Activated CD8-positive, alpha-beta memory T cell treated with anti-CD3 and anti-CD28 coated beads, Interleukin-2, amount 10 ng/mL, durations not matched to agents 7 days and 5 days (primary cell): Measurements from ENCODE around the gene MACROD2. TPM values are rescaled to one million over a fixed set of nuclear protein-coding genes. Genes with fewer than 3 reads are reported as not detected.

Experiments used
- ATAC-seq: fragments of 150-1000 bp; cut with Tn5 transposase; one replicate; pipeline ENCODE4 v1.10.0; 2021; ENCODE audit warnings: moderate library complexity
- CTCF ChIA-PET: fragments of 350-600 bp; sonication (Branson Sonifier 250); formaldehyde crosslinking; loops from one replicate; lab custom pipeline; 2021; ENCODE audit warnings: antibody characterized with exemption; lab: Charles Lee
- DNase-seq: peaks from one replicate; pipeline ENCODE4 v3.0.0-alpha.2; 2020
- H3K27ac Mint-ChIP-seq: one replicate; pipeline ENCODE4 v1.8.0; 2021; ENCODE audit warnings: mild to moderate bottlenecking, mixed read lengths
- H3K27me3 Mint-ChIP-seq: one replicate; pipeline ENCODE4 v1.8.0; 2021; ENCODE audit warnings: mixed read lengths
- H3K36me3 Mint-ChIP-seq: one replicate; pipeline ENCODE4 v1.8.0; 2021; ENCODE audit warnings: mild to moderate bottlenecking, mixed read lengths
- H3K4me1 Mint-ChIP-seq: one replicate; pipeline ENCODE4 v1.8.0; 2021; ENCODE audit warnings: mixed read lengths
- H3K4me3 Mint-ChIP-seq: one replicate; pipeline ENCODE4 v1.8.0; 2021; ENCODE audit warnings: mild to moderate bottlenecking, moderate library complexity, mixed read lengths
- H3K9me3 Mint-ChIP-seq: one replicate; pipeline ENCODE4 v1.8.0; 2022; ENCODE audit warnings: low read depth, mixed read lengths
- total RNA-seq, 2 experiments: library from RNA; stranded (reverse); gene quantifications; one replicate each; pipeline ENCODE4 v1.2.3, GENCODE V29; 2021

Gene MACROD2
- total RNA-seq, 2 experiments from 2014 or later = not detected

DNA sequence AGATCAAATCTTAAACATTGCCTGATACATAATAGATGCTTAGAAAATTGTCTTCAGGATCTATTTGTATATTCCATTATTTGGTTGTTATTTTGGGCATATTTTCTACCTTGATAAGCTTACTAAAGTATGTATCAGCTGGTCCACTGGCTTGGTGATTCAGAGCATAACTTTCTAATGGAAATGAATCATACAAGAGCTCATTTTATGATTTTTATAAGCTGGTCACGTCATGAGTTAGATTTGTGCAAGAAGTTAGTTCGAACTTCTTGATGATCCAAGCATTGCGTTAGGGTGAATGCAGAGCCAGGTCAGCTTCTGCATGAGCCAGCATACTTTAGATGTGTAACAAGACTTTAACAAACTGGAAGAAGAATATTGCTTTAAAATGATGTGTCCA, 486.5 kb downstream of the MACROD2 start:
- Mint-ChIP-seq H3K4me3 (no peak overlapping the region), H3K36me3 (no peaks in the 10 kb centered on the region)
- CTCF ChIA-PET = no interaction called here

GRCh38 chr20:14488212-14488611, 492.9 kb downstream of the MACROD2 start:
- H3K27me3 Mint-ChIP-seq = no peaks in the 10 kb centered on the region
- peaks cover 12% of the 10 kb centered on the region for H3K9me3 Mint-ChIP-seq
- CTCF ChIA-PET = no interaction called here
- H3K4me1 Mint-ChIP-seq = no peaks in the 10 kb centered on the region
- no peak overlapping the region for H3K27ac Mint-ChIP-seq
- ATAC-seq (no peak), DNase-seq (no peak)
- no peaks in the 10 kb centered on the region for H3K36me3 Mint-ChIP-seq
- H3K4me3 Mint-ChIP-seq = no peak overlapping the region

More for the DNA sequence above, 486.5 kb downstream of the MACROD2 start:
- ATAC-seq (no peak), DNase-seq (no peak)
- Mint-ChIP-seq H3K4me1 (no peaks in the 10 kb centered on the region), H3K27ac (no peak overlapping the region), H3K9me3 (peaks cover 12% of the 10 kb centered on the region), H3K27me3 (no peaks in the 10 kb centered on the region)

DNA sequence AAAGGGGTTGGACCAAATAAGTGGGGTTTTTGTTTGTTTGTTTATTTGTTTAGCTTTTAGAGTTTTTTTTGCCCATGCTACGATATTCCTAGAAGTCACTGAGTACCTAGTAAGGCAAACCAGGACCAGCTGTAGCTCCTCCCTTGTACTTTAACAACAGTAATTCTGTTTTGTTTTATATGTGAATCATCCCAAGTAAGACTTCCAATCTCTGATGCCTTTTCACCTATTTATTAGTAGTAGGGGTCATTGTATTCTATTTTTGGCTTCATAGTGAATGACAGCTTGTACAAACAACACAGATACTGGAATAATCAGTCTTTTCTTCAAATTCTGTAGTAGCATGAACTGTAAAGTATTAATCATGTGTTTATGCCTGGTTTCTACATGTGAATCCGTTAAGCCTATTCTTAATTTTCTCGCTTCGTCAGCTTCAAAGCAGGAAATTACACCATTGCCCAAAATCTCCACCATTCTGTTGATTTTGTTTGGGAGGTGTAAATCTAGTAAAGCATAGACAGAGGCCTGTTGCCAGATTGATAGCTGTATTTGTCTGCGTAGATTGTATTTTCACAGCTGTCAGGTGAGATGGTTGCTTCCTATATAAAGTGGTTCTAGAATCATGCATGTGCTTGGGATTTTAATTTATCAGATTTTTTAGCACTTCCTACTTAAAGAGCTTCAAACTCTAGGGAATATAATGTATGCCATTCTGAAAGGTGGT, 493.6 kb downstream of the MACROD2 start:
- ATAC-seq (no peak), DNase-seq (no peak)
- H3K36me3 Mint-ChIP-seq = no peaks in the 10 kb centered on the region
- H3K4me1 Mint-ChIP-seq = no peaks in the 10 kb centered on the region
- H3K27ac Mint-ChIP-seq = no peak overlapping the region
- H3K4me3 Mint-ChIP-seq = no peak overlapping the region
- peaks cover 12% of the 10 kb centered on the region for H3K9me3 Mint-ChIP-seq
- H3K27me3 Mint-ChIP-seq = no peaks in the 10 kb centered on the region
- CTCF ChIA-PET = no interaction called here

GRCh38 chr20:14489544-14489943, 494.2 kb downstream of the MACROD2 start:
- DNase-seq = no peak
- Mint-ChIP-seq H3K4me1 (no peaks in the 10 kb centered on the region), H3K4me3 (no peak overlapping the region), H3K9me3 (peaks cover 10% of the 10 kb centered on the region), H3K27me3 (no peaks in the 10 kb centered on the region), H3K27ac (no peak overlapping the region), H3K36me3 (no peaks in the 10 kb centered on the region)
- no peak for ATAC-seq
- CTCF ChIA-PET = no interaction called here

- no peak overlapping the region for H3K27ac Mint-ChIP-seq
- CTCF ChIA-PET = no interaction called here
These were observed 496.1 kb downstream of the MACROD2 start for GRCh38 chr20:14491436-14491835.

GRCh38 chr20:14493408-14493807, 498.1 kb downstream of the MACROD2 start:
- Mint-ChIP-seq H3K9me3 (peaks cover 5% of the 10 kb centered on the region), H3K27ac (no peak overlapping the region), H3K27me3 (no peaks in the 10 kb centered on the region), H3K4me3 (no peak overlapping the region), H3K36me3 (no peaks in the 10 kb centered on the region), H3K4me1 (no peaks in the 10 kb centered on the region)
- DNase-seq (no peak), ATAC-seq (no peak)
- CTCF ChIA-PET = no interaction called here

More at GRCh38 chr20:14491436-14491835, 496.1 kb downstream of the MACROD2 start:
- H3K4me1 Mint-ChIP-seq = no peaks in the 10 kb centered on the region
- H3K36me3 Mint-ChIP-seq = no peaks in the 10 kb centered on the region
- no peaks in the 10 kb centered on the region for H3K27me3 Mint-ChIP-seq
- peaks cover 2% of the 10 kb centered on the region for H3K9me3 Mint-ChIP-seq
- no peak overlapping the region for H3K4me3 Mint-ChIP-seq
- no peak for ATAC-seq
- DNase-seq = no peak

- Mint-ChIP-seq H3K36me3 (no peaks in the 10 kb centered on the region), H3K27ac (no peak overlapping the region), H3K4me3 (no peak overlapping the region), H3K27me3 (no peaks in the 10 kb centered on the region), H3K4me1 (no peaks in the 10 kb centered on the region), H3K9me3 (peaks cover 5% of the 10 kb centered on the region)
- CTCF ChIA-PET = no interaction called here
- no peak for ATAC-seq
- DNase-seq = no peak
These were observed 499.0 kb downstream of the MACROD2 start for GRCh38 chr20:14494355-14494754.

GRCh38 chr20:14495066-14495465, 499.8 kb downstream of the MACROD2 start:
- no peaks in the 10 kb centered on the region for H3K4me1 Mint-ChIP-seq
- no peak for ATAC-seq
- H3K4me3 Mint-ChIP-seq = no peak overlapping the region
- H3K9me3 Mint-ChIP-seq = peaks cover 6% of the 10 kb centered on the region
- no peak for DNase-seq
- CTCF ChIA-PET = no interaction called here
- H3K27ac Mint-ChIP-seq = no peak overlapping the region
- H3K36me3 Mint-ChIP-seq = no peaks in the 10 kb centered on the region
- no peaks in the 10 kb centered on the region for H3K27me3 Mint-ChIP-seq

- no peaks in the 10 kb centered on the region for H3K36me3 Mint-ChIP-seq
- no peaks in the 10 kb centered on the region for H3K4me1 Mint-ChIP-seq
- no peak for DNase-seq
- no peak for ATAC-seq
- peaks cover 11% of the 10 kb centered on the region for H3K9me3 Mint-ChIP-seq
- no peak overlapping the region for H3K4me3 Mint-ChIP-seq
- H3K27ac Mint-ChIP-seq = no peak overlapping the region
- CTCF ChIA-PET = no interaction called here
- H3K27me3 Mint-ChIP-seq = no peaks in the 10 kb centered on the region
These were observed 501.7 kb downstream of the MACROD2 start for GRCh38 chr20:14497004-14497403.

- CTCF ChIA-PET = no interaction called here
- Mint-ChIP-seq H3K4me1 (no peaks in the 10 kb centered on the region), H3K27me3 (no peaks in the 10 kb centered on the region)
These were observed 503.5 kb downstream of the MACROD2 start for GRCh38 chr20:14498772-14499171.

DNA sequence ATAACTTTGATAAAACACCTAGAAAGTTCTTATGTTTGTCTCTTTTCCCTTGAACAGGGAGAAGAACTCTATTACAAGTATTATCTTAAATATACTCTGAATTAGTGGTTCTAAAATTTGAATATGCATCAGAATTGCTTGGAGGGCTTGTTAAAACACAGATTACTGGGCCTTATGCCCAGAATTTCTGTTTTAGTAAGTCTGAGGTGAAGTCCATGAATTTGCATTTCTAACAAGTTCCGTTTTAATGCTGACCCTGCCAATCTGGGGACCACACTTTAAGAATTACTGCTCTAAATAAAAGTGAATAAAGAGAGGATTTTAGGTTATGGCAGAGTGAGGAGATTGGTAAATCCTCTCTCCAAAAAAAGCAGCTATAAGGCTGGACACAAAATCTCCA, 510.2 kb downstream of the MACROD2 start:
- ATAC-seq (no peak), DNase-seq (no peak)
- H3K4me3 Mint-ChIP-seq = no peak overlapping the region
- no peaks in the 10 kb centered on the region for H3K27me3 Mint-ChIP-seq
- peaks cover 16% of the 10 kb centered on the region for H3K9me3 Mint-ChIP-seq
- H3K36me3 Mint-ChIP-seq = no peaks in the 10 kb centered on the region
- H3K4me1 Mint-ChIP-seq = no peaks in the 10 kb centered on the region
- H3K27ac Mint-ChIP-seq = no peak overlapping the region
- CTCF ChIA-PET = no interaction called here

More at GRCh38 chr20:14498772-14499171, 503.5 kb downstream of the MACROD2 start:
- ATAC-seq (no peak), DNase-seq (no peak)
- Mint-ChIP-seq H3K9me3 (peaks cover 13% of the 10 kb centered on the region), H3K36me3 (no peaks in the 10 kb centered on the region), H3K27ac (no peak overlapping the region), H3K4me3 (no peak overlapping the region)

- CTCF ChIA-PET = no interaction called here
- Mint-ChIP-seq H3K4me1 (no peaks in the 10 kb centered on the region), H3K27me3 (no peaks in the 10 kb centered on the region), H3K27ac (no peak overlapping the region), H3K36me3 (no peaks in the 10 kb centered on the region), H3K4me3 (no peak overlapping the region), H3K9me3 (peaks cover 19% of the 10 kb centered on the region)
- no peak for DNase-seq
- ATAC-seq = no peak
These were observed 512.4 kb downstream of the MACROD2 start for GRCh38 chr20:14507711-14508110.

DNA sequence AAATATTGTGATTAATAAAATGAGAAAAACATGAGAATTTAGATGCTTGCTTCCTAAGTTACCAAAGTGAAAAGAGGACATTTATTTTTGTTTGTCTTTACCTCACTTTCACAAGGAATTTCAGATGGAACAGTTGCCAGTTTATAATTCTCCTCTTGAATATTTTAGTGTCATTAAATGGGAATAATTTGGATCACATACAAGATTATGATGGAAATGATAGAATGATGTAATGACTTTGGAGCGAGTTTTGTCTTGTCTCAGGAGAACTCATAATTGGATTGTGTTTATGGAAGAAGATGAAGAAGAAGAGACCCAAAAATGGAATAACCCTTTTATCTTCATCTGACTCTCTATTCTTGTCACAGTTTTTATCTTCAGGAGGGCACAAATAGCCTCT, 515.0 kb downstream of the MACROD2 start:
- no peaks in the 10 kb centered on the region for H3K27me3 Mint-ChIP-seq
- no peaks in the 10 kb centered on the region for H3K4me1 Mint-ChIP-seq

DNA sequence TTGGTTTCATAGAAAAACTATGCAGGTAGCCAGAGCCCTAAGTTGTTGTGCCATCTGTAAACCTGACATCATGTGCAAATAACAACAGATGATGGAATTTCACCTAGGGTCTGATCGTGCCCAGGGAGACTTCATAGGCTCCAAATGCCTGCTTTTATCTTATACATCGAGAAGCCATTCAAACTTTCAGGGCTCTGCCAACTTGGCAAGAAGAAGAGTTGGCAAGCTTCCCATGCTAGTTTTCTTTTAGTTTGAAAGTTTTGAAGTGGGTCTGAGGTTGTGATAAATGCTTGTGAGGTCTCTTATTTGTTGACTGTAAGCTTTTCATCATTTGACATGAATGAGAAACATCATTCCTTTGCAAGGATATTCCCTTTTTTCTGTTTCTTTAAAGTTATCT, 517.5 kb downstream of the MACROD2 start:
- ATAC-seq (no peak), DNase-seq (no peak)
- H3K4me3 Mint-ChIP-seq = no peak overlapping the region
- CTCF ChIA-PET = no interaction called here
- H3K9me3 Mint-ChIP-seq = peaks cover 11% of the 10 kb centered on the region
- no peak overlapping the region for H3K27ac Mint-ChIP-seq
- no peaks in the 10 kb centered on the region for H3K4me1 Mint-ChIP-seq
- H3K27me3 Mint-ChIP-seq = no peaks in the 10 kb centered on the region
- no peaks in the 10 kb centered on the region for H3K36me3 Mint-ChIP-seq

More for the DNA sequence above, 515.0 kb downstream of the MACROD2 start:
- ATAC-seq (no peak), DNase-seq (no peak)
- Mint-ChIP-seq H3K27ac (no peak overlapping the region), H3K4me3 (no peak overlapping the region), H3K9me3 (peaks cover 21% of the 10 kb centered on the region), H3K36me3 (no peaks in the 10 kb centered on the region)
- CTCF ChIA-PET = no interaction called here
